ENCODE data around the gene USP44. TPM values are rescaled to one million over a fixed set of nuclear protein-coding genes. Genes with fewer than 3 reads are reported as not detected.
A peak's percentile ranks its signal among the peaks of the same experiment; 100 is the strongest.
"Not testable (repeated sequence)": the region's sequence is repeated elsewhere in the genome, so short reads cannot be mapped to it uniquely, and the experiment has no call there.

Gene USP44
- total and polyA plus RNA-seq, 2 experiments from 2014 or later = 235 to 248 TPM

DNA sequence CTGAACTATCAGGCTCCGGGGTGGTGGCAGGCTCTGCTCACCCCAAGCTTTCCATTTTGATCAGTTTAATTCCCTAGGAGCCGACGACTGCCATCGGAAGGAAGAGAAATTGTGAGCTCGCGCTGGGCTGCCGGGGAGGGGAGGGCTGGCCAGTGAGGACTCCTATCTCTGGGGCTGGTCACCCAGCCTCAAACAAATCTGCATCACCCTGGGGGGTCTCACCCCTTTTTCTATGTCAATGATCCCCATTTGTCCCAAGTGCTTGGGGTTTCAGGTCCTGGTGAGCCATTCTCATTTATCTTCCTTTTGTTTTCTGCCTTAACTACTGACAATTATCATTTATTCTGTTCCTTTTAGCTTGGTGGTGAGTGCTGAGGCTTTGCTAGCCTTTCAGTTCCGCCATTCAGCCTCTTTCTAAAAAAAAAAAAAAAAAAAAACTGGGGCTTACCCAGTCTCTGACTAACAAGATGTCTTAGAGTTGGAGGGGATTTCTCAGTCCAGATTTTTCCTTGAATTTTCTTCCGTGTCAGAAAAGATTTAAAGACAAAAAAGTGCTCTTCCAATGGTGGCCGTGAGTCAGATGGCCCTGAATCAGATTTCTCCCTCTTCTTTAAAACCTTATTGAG, 22.8 kb upstream of the USP44 start:
- Histone ChIP-seq H4K20me1 (replicated peaks; ENCODE audit: insufficient read depth) (no peaks in the 10 kb centered on the region), H3F3A (replicated peaks; ENCODE audit: low read depth) (peaks cover 7% of the 10 kb centered on the region; the same call in 1 of the 2 replicates), H3K9me2 (ENCODE audit: insufficient read depth) (no peaks in the 10 kb centered on the region), H2AFZ (no peak overlapping the region), H3K27ac (ENCODE audit: low read depth) (peak overlapping the region; percentile 97), H3K4me3 (peak overlapping the region; percentile 40), H3K27me3 (ENCODE audit: insufficient read depth) (no peaks in the 10 kb centered on the region), H3K4me2 (peak overlapping the region; percentile 71), H3K36me3 (ENCODE audit: insufficient read depth) (no peaks in the 10 kb centered on the region), H3K4me1 (ENCODE audit: insufficient read depth) (peaks cover 20% of the 10 kb centered on the region), H3K79me2 (replicated peaks; ENCODE audit: insufficient read depth) (peaks cover 32% of the 10 kb centered on the region)
- peak overlapping the region; percentile 97 for H3K27ac Mint-ChIP-seq
- TF ChIP-seq NANOG (IDR thresholded peaks at IDR 0.05; ENCODE audit: borderline replicate concordance) = peak; percentile 96
- no peak for TF ChIP-seq STAT1 (IDR thresholded peaks at IDR 0.05; ENCODE audit: unreplicated experiment)
- peak overlapping the region; percentile 66 for H3K4me3 Mint-ChIP-seq
- ATAC-seq (peak; percentile 89), DNase-seq (ENCODE audit: low spot score) (peak; percentile 85)
- no peaks in the 10 kb centered on the region for H3K9me3 Mint-ChIP-seq
- peaks cover 43% of the 10 kb centered on the region for H3K4me1 Mint-ChIP-seq
- H3K36me3 Mint-ChIP-seq (ENCODE audit: low read depth) = no peaks in the 10 kb centered on the region; the same call in 2 of the 3 replicates
- H3K27me3 Mint-ChIP-seq (ENCODE audit: insufficient read depth, low read depth, poor library complexity) = peaks cover 2% of the 10 kb centered on the region

DNA sequence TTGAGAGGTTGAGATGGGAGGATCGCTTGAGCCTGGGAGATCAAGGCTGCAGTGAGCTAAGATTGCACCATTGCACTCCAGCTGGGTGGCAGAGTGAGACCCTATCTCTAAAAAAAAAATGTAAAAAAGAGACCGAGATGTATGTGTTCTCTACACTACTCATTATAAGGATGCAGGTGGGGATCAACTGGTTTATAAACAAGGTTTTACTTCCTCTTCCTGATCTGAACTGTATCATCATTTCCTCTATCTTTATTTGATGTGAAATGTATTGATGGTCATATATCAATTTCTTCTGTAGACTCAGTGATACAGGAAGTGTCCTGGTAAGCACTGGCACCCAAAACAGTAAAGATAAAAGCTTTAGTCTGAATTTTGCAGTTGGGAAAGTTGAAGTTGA, 20.1 kb upstream of the USP44 start:
- no peak overlapping the region for H3K27ac Mint-ChIP-seq
- ATAC-seq (no peak), DNase-seq (ENCODE audit: low spot score) (no peak)
- no peak overlapping the region for H2AFZ ChIP-seq
- peaks cover 34% of the 10 kb centered on the region for H3K79me2 ChIP-seq (replicated peaks; ENCODE audit: insufficient read depth)
- no peaks in the 10 kb centered on the region for H3K27me3 ChIP-seq (ENCODE audit: insufficient read depth)
- peaks cover 7% of the 10 kb centered on the region; the same call in 1 of the 2 replicates for H3F3A ChIP-seq (replicated peaks; ENCODE audit: low read depth)
- no peak overlapping the region for H3K4me3 Mint-ChIP-seq
- no peaks in the 10 kb centered on the region for H4K20me1 ChIP-seq (replicated peaks; ENCODE audit: insufficient read depth)
- H3K36me3 Mint-ChIP-seq (ENCODE audit: low read depth) = peaks cover 14% of the 10 kb centered on the region
- H3K4me3 ChIP-seq = no peak overlapping the region
- peaks cover 2% of the 10 kb centered on the region for H3K27me3 Mint-ChIP-seq (ENCODE audit: insufficient read depth, low read depth, poor library complexity)
- H3K9me2 ChIP-seq (ENCODE audit: insufficient read depth) = no peaks in the 10 kb centered on the region
- H3K4me1 Mint-ChIP-seq = peaks cover 43% of the 10 kb centered on the region
- H3K4me1 ChIP-seq (ENCODE audit: insufficient read depth) = peaks cover 22% of the 10 kb centered on the region
- no peaks in the 10 kb centered on the region for H3K9me3 Mint-ChIP-seq
- no peaks in the 10 kb centered on the region for H3K36me3 ChIP-seq (ENCODE audit: insufficient read depth)
- TF ChIP-seq CREB1 (CRISPR knock-in tag; IDR thresholded peaks at IDR 0.05; ENCODE audit: low read depth) (no peak), EZH2 (IDR thresholded peaks at IDR 0.05; ENCODE audit: low read depth, unreplicated experiment) (no peak), NANOG (IDR thresholded peaks at IDR 0.05; ENCODE audit: borderline replicate concordance) (no peak), ZNF331 (CRISPR knock-in tag; IDR thresholded peaks at IDR 0.05; ENCODE audit: low read depth) (no peak), EZH2phosphoT487 (IDR thresholded peaks at IDR 0.05; ENCODE audit: unreplicated experiment) (no peak), POLR2AphosphoS5 (IDR thresholded peaks at IDR 0.05; ENCODE audit: low read depth) (no peak), STAT1 (IDR thresholded peaks at IDR 0.05; ENCODE audit: unreplicated experiment) (no peak), ZNF114 (CRISPR knock-in tag; IDR thresholded peaks at IDR 0.05) (no peak)
- TF ChIP-seq, protein P1, sequence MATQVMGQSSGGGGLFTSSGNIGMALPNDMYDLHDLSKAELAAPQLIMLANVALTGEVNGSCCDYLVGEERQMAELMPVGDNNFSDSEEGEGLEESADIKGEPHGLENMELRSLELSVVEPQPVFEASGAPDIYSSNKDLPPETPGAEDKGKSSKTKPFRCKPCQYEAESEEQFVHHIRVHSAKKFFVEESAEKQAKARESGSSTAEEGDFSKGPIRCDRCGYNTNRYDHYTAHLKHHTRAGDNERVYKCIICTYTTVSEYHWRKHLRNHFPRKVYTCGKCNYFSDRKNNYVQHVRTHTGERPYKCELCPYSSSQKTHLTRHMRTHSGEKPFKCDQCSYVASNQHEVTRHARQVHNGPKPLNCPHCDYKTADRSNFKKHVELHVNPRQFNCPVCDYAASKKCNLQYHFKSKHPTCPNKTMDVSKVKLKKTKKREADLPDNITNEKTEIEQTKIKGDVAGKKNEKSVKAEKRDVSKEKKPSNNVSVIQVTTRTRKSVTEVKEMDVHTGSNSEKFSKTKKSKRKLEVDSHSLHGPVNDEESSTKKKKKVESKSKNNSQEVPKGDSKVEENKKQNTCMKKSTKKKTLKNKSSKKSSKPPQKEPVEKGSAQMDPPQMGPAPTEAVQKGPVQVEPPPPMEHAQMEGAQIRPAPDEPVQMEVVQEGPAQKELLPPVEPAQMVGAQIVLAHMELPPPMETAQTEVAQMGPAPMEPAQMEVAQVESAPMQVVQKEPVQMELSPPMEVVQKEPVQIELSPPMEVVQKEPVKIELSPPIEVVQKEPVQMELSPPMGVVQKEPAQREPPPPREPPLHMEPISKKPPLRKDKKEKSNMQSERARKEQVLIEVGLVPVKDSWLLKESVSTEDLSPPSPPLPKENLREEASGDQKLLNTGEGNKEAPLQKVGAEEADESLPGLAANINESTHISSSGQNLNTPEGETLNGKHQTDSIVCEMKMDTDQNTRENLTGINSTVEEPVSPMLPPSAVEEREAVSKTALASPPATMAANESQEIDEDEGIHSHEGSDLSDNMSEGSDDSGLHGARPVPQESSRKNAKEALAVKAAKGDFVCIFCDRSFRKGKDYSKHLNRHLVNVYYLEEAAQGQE (IDR thresholded peaks at IDR 0.05; ENCODE audit: unreplicated experiment) = no peak
- TF ChIP-seq, protein P2, sequence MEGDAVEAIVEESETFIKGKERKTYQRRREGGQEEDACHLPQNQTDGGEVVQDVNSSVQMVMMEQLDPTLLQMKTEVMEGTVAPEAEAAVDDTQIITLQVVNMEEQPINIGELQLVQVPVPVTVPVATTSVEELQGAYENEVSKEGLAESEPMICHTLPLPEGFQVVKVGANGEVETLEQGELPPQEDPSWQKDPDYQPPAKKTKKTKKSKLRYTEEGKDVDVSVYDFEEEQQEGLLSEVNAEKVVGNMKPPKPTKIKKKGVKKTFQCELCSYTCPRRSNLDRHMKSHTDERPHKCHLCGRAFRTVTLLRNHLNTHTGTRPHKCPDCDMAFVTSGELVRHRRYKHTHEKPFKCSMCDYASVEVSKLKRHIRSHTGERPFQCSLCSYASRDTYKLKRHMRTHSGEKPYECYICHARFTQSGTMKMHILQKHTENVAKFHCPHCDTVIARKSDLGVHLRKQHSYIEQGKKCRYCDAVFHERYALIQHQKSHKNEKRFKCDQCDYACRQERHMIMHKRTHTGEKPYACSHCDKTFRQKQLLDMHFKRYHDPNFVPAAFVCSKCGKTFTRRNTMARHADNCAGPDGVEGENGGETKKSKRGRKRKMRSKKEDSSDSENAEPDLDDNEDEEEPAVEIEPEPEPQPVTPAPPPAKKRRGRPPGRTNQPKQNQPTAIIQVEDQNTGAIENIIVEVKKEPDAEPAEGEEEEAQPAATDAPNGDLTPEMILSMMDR (conservative IDR thresholded peaks at IDR 0.05; ENCODE audit: low read depth in 2 of 2) = no peak
- TF ChIP-seq, protein P3, sequence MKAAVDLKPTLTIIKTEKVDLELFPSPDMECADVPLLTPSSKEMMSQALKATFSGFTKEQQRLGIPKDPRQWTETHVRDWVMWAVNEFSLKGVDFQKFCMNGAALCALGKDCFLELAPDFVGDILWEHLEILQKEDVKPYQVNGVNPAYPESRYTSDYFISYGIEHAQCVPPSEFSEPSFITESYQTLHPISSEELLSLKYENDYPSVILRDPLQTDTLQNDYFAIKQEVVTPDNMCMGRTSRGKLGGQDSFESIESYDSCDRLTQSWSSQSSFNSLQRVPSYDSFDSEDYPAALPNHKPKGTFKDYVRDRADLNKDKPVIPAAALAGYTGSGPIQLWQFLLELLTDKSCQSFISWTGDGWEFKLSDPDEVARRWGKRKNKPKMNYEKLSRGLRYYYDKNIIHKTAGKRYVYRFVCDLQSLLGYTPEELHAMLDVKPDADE (IDR thresholded peaks at IDR 0.05) = no peak
- H3K4me2 ChIP-seq = no peak overlapping the region
- H3K27ac ChIP-seq (ENCODE audit: low read depth) = no peak overlapping the region

DNA sequence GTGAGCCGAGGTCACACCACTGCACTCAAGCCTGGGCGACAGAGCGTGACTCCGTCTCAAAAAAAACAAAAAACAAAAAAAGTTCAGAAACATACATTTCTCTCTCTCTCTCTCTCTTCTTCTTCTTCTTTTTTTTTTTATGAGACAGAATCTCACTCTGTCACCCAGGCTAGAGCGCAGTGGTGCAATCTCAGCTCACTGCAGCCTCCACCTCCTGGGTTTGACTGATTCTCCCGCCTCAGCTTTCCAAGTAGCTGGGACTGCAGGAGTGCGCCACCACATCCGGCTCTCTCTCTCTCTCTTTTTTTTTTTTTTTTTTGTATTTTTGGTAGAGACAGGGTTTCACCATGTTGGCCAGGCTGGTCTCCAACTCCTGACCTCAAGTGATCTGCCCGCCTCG, 16.8 kb upstream of the USP44 start:
- H3K36me3 Mint-ChIP-seq (ENCODE audit: low read depth) = peaks cover 18% of the 10 kb centered on the region
- ATAC-seq; H3K9me3 Mint-ChIP-seq; H3K4me2 ChIP-seq; DNase-seq (ENCODE audit: low spot score); H3F3A ChIP-seq (replicated peaks; ENCODE audit: low read depth); H3K4me3 Mint-ChIP-seq; H3K27me3 Mint-ChIP-seq (ENCODE audit: insufficient read depth, low read depth, poor library complexity); H3K4me3 ChIP-seq; H2AFZ ChIP-seq; H3K36me3 ChIP-seq (ENCODE audit: insufficient read depth); H3K27ac Mint-ChIP-seq; H3K9me2 ChIP-seq (ENCODE audit: insufficient read depth); H4K20me1 ChIP-seq (replicated peaks; ENCODE audit: insufficient read depth); H3K27ac ChIP-seq (ENCODE audit: low read depth); H3K27me3 ChIP-seq (ENCODE audit: insufficient read depth): not testable (repeated sequence)
- peaks cover 30% of the 10 kb centered on the region for H3K4me1 Mint-ChIP-seq
- H3K4me1 ChIP-seq (ENCODE audit: insufficient read depth) = peaks cover 13% of the 10 kb centered on the region
- H3K79me2 ChIP-seq (replicated peaks; ENCODE audit: insufficient read depth) = peaks cover 51% of the 10 kb centered on the region

All from GM23338 (cell line).